SK-N-DZ (cell line): ENCODE measurements around the gene C21orf58. TPM values are rescaled to one million over a fixed set of nuclear protein-coding genes. Genes with fewer than 3 reads are reported as not detected.
A peak's percentile ranks its signal among the peaks of the same experiment; 100 is the strongest.
"Not testable (repeated sequence)": the region's sequence is repeated elsewhere in the genome, so short reads cannot be mapped to it uniquely, and the experiment has no call there.

ENCODE experiments used
- DNase-seq: peaks from one replicate; pipeline ENCODE4 v3.0.0-alpha.2; 2015; ENCODE audit warnings: low spot score
- polyA plus RNA-seq, 2 experiments: library from polyadenylated mRNA; depleted of rRNA; stranded (reverse); fragments of >200 nt; gene quantifications; 2 replicates each; pipeline ENCODE4 v1.2.3, GENCODE V29; 2014

The C21orf58 gene
- 30.6 and 33.3 TPM in 2 replicates for polyA plus RNA-seq (2014; cell fraction: cytosol; rRNA removed)
- 70.5 and 84.6 TPM in 2 replicates for polyA plus RNA-seq (2014; cell fraction: nucleus; rRNA removed)

- DNase-seq, result peak; percentile 96
These were observed at the start of gene C21orf58, which contains the start of gene PCNT for GRCh38 chr21:46323710-46324389. TSS of gene C21orf58 (minus strand) at chr21:46323870. CDS start at chr21:46322738, 1,132 bp downstream. TSS of gene PCNT (plus strand) at chr21:46324156. CDS start at chr21:46324229, 73 bp downstream.

- not testable (repeated sequence) for DNase-seq
These were observed 49.3 kb upstream of the C21orf58 start for GRCh38 chr21:46372947-46373346.

- no peak for DNase-seq
These were observed 48.4 kb upstream of the C21orf58 start for GRCh38 chr21:46372014-46372485.

GRCh38 chr21:46371204-46372013, 47.7 kb upstream of the C21orf58 start:
- DNase-seq, result no peak

GRCh38 chr21:46369520-46370235, 46.0 kb upstream of the C21orf58 start:
- DNase-seq, result no peak

GRCh38 chr21:46368533-46369285, 45.0 kb upstream of the C21orf58 start:
- DNase-seq, result no peak

GRCh38 chr21:46366966-46367365, 43.3 kb upstream of the C21orf58 start:
- no peak for DNase-seq

GRCh38 chr21:46366561-46366960, 42.9 kb upstream of the C21orf58 start:
- no peak for DNase-seq

GRCh38 chr21:46366091-46366490, 42.4 kb upstream of the C21orf58 start:
- DNase-seq, result no peak

GRCh38 chr21:46363698-46364097, 40.0 kb upstream of the C21orf58 start:
- DNase-seq, result no peak

GRCh38 chr21:46362946-46363345, 39.3 kb upstream of the C21orf58 start:
- DNase-seq, result no peak

GRCh38 chr21:46361935-46362334, 38.3 kb upstream of the C21orf58 start:
- DNase-seq, result no peak

- no peak for DNase-seq
These were observed 37.5 kb upstream of the C21orf58 start for GRCh38 chr21:46361176-46361575.

- no peak for DNase-seq
These were observed 34.2 kb upstream of the C21orf58 start for GRCh38 chr21:46357684-46358425.

GRCh38 chr21:46357335-46357604, 33.6 kb upstream of the C21orf58 start:
- DNase-seq, result no peak

- no peak for DNase-seq
These were observed 33.0 kb upstream of the C21orf58 start for GRCh38 chr21:46356494-46357334.

- no peak for DNase-seq
These were observed 32.3 kb upstream of the C21orf58 start for GRCh38 chr21:46356005-46356338.

- DNase-seq, result no peak
These were observed 31.7 kb upstream of the C21orf58 start for GRCh38 chr21:46355161-46356004.

- no peak for DNase-seq
These were observed 30.8 kb upstream of the C21orf58 start for GRCh38 chr21:46354518-46354917.
